ENCODE data around the gene MIEF2. TPM values are rescaled to one million over a fixed set of nuclear protein-coding genes. Genes with fewer than 3 reads are reported as not detected.

The MIEF2 gene
- total RNA-seq, 3 donors from 2014 or later, result 13.4 to 20.7 (median 16.4) TPM

DNA sequence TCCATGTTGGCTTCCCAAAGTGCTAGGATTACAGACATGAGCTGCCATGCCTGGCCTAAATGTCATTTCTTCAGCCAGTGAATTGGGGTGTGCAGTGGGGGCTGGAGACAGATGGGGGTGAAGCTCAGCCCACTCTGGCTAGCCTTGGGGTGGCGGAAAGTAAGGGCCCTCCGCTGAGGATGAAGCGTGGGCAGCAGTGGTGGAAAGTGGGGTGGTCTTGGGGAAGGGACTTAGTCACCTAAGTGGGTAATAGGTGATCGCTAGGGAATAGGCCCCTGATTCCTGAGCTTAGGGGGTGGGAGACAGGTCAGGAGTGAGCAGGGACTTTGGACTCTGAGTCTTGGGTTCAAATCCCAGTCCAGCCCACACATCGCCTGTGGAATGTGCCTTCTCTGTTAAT, 32.8 kb upstream of the MIEF2 start:
- Histone ChIP-seq H3K4me3 (no peak overlapping the region), H3K4me1 (ENCODE audit: low read depth) (no peaks in the 10 kb centered on the region), H3K36me3 (ENCODE audit: low read depth) (no peaks in the 10 kb centered on the region), H3K9me3 (no peaks in the 10 kb centered on the region)
- no peak for TF ChIP-seq CTCF (IDR thresholded peaks at IDR 0.05)
- ATAC-seq (no peak), DNase-seq (no peak)
- intact Hi-C loops (cut with DNase I, micrococcal nuclease), result no loop called here

DNA sequence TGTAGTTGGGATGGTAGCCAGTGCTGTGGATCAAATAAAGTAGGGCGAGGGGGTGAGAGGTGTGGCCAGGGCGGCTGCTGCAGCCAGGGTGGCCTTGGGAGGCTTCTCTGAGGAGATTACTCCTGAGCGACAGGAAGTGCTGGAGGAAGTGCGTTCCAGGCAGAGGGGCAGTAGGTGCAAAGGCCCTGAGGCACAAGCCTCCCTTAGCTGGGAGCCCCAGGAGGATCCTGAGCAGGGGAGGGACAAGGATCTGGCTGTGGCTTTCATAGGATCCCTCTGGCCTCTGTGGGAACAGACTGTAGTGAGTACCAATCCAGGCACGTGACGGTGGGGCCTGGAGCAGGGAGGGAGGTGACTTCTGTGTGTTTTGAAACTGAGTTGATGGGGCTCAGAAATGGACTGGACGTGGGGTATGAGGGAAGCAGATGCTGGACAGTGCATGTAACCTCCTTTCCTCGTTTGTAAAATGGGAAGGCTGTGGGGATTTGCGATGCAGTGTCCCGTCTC, 32.2 kb upstream of the MIEF2 start:
- H3K4me3 ChIP-seq, result no peak overlapping the region
- intact Hi-C loops (cut with DNase I, micrococcal nuclease), result no loop called here
- no peaks in the 10 kb centered on the region for H3K9me3 ChIP-seq
- ATAC-seq, result no peak
- H3K4me1 ChIP-seq (ENCODE audit: low read depth), result no peaks in the 10 kb centered on the region
- H3K36me3 ChIP-seq (ENCODE audit: low read depth), result no peaks in the 10 kb centered on the region
- no peak for DNase-seq
- TF ChIP-seq CTCF (IDR thresholded peaks at IDR 0.05), result no peak

- no peak for TF ChIP-seq CTCF (IDR thresholded peaks at IDR 0.05)
Measured at GRCh38 chr17:18229254-18229653, 31.2 kb upstream of the MIEF2 start.

DNA sequence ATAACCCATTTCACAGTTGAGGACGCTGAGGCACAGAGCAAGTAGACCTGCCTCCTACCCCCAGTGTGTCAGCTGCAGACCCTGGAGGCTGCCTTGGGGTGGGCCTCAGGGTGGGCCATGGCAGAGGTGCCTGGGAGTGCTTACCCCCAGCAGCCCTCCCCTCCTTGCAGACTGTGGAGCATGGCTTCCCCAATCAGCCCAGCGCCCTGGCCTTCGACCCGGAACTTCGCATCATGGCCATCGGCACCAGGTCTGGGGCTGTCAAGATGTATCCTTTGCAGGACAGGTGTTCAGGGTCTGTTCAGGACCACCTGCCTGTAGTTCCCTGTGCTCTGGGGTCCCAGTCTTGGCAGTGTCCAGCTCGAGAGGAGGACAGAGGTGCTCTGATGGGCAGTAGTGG, 30.7 kb upstream of the MIEF2 start:
- intact Hi-C loops (cut with DNase I, micrococcal nuclease), result no loop called here
- no peak for TF ChIP-seq CTCF (IDR thresholded peaks at IDR 0.05)
- no peaks in the 10 kb centered on the region for H3K4me1 ChIP-seq (ENCODE audit: low read depth)
- ATAC-seq (no peak), DNase-seq (no peak)
- no peaks in the 10 kb centered on the region for H3K9me3 ChIP-seq
- no peak overlapping the region for H3K4me3 ChIP-seq
- H3K36me3 ChIP-seq (ENCODE audit: low read depth), result no peaks in the 10 kb centered on the region

More at GRCh38 chr17:18229254-18229653, 31.2 kb upstream of the MIEF2 start:
- intact Hi-C loops (cut with DNase I, micrococcal nuclease), result no loop called here
- Histone ChIP-seq H3K4me1 (ENCODE audit: low read depth) (no peaks in the 10 kb centered on the region), H3K9me3 (no peaks in the 10 kb centered on the region), H3K36me3 (ENCODE audit: low read depth) (no peaks in the 10 kb centered on the region), H3K4me3 (no peak overlapping the region)
- no peak for DNase-seq
- ATAC-seq, result no peak

DNA sequence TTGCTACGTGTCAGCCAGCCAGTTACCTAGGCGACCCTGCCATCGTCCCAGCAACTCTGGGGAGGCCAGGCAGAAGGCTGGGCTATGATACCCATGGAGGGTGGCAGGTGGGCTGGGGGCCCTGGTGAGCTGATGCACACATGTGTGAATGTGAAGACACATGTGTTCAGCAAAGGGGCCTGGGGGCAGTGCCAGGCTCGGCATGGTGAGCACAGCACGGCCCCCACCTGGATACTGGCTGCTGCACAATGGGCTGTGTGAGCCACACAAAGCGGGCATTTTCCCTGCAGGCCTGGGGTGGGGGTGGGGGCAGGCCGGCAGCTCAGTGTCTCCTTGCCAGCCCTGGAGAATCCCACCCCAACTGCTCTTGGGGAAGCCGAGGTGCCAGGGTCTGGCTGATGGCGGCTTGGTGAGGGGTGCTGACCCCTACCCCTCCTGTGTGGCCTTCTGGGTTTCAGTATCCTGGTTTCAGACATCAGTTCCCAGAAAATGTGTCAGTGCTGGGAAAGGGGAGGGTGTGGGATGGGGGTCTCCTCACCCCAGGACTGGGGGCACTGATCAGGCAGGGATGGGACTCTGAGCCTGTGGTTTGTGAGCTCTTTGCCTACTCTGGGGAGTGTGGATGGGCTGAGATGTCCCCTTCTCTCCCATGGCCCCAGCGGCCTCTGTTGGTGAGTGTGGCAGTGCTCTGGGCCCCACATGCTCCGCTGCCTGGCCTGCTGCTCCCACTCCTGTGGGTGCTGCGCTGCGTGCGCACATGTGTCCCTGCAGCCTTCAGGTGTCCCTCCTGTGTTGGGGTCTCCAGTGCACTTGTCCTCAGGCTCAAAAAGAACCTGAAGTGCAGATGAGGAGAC, 29.9 kb upstream of the MIEF2 start:
- no peak for DNase-seq
- Histone ChIP-seq H3K4me1 (ENCODE audit: low read depth) (no peaks in the 10 kb centered on the region), H3K9me3 (no peaks in the 10 kb centered on the region), H3K4me3 (no peak overlapping the region), H3K36me3 (ENCODE audit: low read depth) (no peaks in the 10 kb centered on the region)
- intact Hi-C loops (cut with DNase I, micrococcal nuclease), result no loop called here
- no peak for TF ChIP-seq CTCF (IDR thresholded peaks at IDR 0.05)
- no peak for ATAC-seq
